NCI-H2081 (cell line): ENCODE data around the gene GDF11.

Source experiments
- DNase-seq, 2 experiments: peaks; one replicate each; lab custom pipeline; 2025; lab: John Stamatoyannopoulos, UW

Gene GDF11

DNA sequence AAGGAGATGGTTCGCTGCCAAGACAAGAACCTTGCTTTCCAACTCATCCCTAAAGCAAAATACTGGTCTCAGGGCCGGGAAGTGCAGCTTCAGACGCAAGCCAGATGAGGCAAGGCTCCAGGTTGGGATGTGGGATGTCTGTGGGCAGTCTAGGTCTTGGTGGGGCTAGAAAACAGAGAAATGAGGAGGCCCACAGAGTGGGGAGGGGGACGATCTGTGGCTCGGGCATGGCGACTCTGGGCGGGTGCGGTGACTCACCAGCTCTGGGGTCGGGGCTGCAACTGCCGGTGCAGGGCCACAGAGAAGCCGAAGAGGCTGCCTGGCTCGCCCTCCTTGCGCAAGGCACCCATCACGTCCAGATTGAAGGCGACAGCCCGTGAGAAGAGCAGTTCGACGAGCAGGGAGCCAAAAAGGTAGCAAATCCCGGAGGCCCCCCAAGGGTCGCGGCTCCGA is 35.7 kb upstream of the GDF11 start:
- DNase-seq = no peak

DNA sequence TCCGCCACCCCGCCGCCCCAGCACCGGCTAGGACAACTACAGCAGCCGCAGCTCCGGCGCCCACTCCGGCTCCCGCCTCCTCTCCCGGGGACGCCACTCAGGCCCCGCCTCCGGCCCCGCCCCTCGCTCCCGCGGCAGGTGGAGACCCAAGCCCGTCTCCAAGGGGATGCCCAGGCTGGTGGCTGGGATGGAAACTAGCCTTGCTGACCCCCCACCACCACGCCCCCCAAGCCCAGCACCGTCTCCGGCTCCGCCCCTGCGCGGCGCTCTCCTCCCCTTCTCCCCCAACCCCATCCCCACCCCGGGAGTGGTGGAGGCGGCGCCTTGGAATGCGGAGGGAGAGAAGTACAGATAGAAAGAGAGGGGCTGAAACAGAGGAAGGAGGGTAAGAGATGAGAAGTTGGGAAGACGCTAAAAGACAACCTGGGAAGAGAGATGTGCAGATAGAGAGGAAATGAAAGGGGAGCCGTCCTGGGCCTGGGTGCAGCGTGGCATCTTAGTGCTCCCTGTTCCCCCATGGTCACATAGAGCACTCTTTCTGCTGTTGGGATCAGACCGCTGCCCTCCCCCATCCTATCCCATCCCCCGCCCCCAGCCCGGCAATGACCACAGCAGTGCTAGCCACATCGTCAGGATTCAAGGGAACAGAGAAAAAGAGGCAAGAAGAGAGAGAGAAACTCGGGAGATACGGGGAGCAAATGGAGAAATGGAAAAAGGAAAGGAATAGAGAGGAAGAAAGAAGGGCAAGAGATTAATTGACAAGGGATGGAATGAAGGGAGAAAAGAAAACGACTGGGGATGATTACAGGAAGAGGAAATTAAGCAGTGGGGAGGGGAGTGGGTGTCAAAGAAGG is 34.9 kb upstream of the GDF11 start, which contains the start of gene ITGA7:
ITGA7 (minus strand) TSS at position 64 of the 854 bp plus-strand sequence. CDS start 222 bp downstream, outside the sequence.
- DNase-seq = peak in 1 of 2 experiments; percentile 44

DNA sequence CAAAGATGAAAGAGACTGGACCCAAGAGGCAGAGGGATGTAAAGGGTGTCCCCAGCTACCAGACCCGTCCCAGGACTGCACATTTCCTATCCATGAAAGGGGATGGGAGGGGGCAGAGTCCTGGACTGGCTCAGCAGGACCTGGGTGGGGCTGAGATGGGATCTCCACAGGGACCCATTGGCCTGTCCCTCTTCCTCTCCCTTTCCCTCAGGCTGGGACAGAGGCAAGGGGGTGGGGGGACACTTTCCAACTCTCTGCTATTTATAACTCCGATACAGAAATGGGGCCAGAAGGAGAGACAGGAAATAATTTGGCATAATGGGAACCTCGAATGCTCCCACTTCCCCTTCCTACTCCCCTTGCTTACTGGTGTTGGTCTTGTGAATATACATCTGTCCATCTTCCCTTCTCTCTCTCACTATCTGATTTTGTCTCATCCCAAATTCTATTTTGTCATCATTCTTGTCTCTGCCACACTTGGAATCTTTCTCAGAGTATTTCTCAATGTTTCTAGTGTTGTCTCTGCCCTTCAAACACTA is 34.2 kb upstream of the GDF11 start:
- DNase-seq = no peak

DNA sequence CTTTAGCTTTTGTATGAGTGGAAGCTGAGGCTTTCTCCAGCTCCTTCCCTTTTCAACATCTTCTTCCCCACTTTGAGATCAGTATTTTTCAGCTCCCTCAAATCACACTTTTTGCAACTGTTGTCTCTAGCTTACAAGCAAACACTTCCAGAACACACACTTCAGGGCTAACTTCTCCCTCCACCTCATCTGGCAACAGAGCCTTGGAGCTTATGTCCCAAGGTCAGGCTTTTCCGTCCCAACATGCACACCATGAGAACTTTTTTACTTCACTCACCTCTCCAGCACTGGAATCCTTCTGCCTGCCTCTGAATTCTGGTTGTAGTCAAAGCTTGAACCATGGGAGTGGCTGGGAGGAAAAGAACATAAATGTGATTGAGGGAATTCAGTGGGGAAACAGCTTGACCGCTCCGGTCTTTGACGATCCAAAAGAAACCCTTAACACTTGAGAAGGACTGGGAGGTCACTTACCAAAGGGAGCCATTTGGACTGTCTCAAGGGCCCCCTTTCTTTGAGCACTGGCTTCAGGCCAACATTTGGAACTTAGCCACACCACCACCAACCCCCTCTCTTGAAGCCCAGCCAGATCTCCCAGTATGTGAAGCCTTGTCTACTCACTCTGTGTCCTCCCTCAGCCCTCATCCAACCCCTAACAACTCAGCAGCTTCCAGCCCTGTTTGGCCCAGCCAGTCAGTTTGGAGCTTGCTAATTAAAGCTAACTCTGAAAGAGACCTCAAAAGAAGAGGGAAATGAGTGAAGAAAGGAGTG is 31.0 kb upstream of the GDF11 start:
- no peak for DNase-seq

DNA sequence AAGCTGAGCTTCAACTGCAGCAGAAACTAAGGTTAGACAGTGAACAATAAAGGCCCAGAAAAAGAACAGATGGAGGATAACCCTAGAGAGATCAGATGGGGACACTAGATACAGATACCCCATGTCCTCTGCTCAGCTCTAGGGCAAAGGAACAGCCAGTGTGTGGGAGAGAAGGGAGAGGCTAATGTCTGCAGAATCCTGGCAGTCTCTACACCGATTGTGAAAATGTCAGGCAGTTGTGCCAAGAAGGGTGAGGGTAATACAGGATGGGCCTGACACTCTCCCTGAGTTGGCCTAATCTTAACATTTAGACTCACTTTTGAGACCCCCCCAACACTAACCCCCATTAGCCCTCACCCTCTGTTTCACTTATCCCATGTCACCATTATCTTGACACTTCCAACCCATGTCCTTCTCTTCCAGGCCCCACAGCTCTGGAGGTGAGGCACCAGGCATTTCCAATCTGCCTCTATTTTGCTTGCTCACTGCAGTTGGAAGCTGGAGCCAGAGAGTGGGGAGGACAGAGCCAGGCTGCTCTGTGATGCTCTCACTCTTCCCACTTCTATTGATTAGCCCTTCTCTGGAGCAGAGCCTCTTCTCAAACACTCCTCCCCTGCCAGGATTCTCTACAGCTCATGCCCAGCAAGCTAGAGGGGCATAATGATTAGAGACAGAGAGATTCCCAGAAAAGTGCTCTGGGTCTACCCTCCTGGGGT is 30.1 kb upstream of the GDF11 start:
- DNase-seq = no peak

DNA sequence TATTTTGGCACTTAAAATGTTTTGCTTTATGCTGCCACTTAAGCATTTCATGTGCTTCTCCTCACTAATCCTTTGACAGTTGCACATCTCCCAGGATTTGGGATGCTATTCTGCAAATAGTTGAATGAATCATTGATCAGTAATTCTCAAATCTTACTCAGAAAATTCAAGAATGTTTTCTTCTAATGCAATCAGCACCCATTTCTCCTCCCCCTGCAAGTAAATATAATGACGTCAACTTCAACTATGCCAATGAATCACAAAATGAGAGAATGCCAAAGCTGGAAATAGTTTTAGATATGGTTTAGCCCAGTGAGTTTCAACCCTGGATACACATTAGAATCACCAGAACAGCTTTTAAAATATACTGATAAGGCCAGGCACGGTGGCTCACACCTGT is 29.2 kb upstream of the GDF11 start:
- DNase-seq = no peak

DNA sequence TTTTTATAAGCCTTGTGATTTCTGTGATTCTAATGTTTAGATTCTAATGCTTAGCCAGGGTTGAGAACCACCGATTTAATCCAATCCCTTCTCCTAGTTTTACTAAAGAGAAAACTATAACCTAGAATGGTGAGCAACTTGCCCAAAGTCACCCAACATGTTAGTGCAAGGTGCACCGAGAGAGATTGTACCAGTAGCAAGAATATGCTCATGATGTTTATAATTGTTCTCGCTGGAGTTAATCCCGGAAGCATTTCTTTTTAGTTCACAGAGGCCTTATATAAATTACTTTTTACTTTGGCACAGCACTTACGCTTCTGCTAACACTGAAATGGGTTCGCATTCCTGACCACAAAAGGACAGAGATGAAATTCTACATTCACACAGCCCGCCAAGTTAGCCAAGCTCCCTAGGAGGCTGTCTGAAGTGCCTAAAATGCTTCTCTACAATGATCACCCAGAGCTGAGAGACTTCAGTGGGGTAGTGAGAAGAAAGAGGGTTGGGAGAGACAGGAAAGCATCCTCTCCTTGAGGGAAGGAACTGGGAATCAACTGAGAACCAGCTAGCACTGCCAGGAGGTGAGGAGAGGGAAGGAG is 27.7 kb upstream of the GDF11 start:
- no peak for DNase-seq

DNA sequence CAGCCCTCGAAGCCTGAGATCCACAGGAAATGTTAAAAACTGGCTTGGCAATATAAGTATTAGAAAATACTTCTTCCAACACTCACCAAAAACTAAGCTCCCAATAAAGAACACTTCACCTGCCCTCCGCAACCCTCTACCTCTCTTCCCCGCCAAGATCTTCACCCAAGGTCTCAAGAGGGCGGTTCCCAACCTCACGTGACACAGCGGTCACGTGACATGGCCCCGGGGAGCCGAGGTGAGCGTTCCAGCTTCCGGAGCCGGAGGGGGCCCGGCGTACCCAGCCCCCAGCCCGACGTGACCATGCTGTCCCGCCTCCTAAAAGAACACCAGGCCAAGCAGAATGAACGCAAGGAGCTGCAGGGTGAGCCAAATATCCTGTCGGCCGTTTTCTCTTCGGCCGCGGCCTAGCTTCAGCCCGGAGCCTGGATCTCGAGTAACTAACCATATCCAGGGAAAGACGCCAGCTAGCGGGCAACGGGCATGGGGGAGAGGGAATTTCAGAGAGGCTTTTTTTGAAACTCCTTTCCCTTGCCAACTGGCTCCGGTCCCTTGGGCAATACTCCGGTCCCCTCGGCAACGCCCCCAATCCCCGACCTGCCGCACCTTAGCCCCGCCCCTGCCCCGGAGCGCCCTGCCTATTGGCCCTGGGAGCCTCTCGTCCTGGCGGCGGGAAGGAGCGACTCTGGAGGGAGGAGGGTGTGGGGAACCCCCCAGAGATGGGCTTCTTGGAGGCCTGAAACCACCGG is 26.9 kb upstream of the GDF11 start, which contains the start of gene BLOC1S1:
BLOC1S1 (plus strand) TSS at position 214 of the 749 bp plus-strand sequence; CDS start at position 220, 6 bp downstream.
- DNase-seq = peak; percentile 87 to 95

DNA sequence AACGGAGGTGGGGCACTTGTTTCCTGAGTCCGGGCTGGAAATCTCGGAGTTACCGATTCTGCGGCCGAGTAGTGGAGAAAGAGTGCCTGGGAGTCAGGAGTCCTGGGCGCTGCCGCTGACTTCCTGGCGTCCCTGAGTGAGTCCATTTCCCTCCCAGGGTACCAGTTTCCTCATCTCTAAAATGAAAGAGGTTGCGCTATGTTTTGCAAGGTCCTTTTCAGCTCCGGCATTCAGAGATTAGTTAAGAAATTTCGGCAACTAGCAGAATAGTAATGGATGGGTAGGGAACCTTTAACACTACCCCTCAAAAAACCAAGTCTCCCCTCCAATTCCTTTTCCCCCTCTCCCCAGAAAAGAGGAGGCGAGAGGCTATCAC is 26.4 kb upstream of the GDF11 start:
- DNase-seq = no peak

DNA sequence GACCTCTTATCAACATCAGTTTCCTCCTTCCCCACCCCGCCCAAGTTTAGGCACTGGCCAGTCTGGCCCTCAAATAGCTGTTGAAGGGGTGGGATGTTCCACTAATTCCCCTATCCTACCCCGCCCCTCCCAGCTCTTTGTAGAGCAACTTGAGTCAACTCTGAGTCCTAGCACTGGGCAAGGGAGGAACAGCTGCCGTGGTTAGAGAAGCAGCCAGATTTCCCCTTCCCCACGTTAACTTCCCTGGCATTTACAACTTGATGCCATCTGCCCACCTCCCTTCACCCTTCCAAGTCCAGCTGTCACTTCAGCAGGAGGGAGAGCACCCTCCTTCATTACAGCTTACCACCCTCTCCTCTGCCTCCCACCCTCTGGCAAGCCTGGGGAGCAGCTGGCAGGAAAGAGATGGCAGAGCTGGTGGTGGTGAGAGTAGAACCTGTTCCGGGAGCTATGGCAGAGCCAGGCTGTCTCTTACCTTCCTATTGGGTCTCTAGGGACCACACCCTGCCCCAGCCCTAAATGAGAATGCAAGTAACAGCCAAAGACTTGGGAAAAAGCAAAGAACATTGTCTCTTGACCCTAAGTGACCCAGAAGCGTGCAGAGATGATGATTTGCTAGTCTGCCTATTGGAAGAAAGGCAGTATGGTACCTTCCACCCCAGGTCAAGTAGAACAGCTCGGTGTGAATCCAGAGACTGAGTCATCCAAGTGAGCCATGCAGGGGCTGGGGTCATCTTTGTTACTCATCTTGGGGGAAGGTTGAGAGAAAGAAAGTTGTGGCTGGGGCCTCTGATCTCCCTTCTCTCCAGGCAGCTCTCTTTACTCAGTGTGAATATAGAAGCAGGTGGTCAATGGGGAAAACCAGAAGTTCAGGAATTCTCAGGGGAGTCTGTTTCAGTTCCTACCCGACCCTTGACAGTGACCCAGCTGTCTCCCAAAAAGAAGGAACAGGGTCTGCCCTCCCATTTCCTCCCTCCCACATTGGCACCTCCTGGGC is 25.6 kb upstream of the GDF11 start:
- peak in 1 of 2 experiments; percentile 27 for DNase-seq

DNA sequence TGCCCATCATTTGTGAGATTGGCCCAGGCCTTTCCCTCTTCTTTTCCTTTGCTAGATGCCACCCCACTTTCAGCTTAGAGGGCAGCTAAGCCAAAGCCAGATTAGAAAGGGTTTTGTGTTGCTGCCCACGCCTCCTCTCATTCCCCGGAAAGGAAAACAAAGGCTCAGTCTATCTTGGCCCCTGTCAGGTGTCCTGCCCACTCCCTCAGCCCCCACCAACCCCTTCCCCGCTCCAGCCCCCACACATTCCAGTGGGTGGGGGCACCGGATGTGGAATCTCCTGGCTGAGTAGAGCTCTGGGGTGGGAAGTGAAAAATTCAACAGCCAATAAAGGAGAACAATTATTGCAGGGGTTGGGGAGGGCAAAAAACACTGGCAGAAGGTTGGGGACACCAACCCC is 24.9 kb upstream of the GDF11 start:
- DNase-seq = no peak

DNA sequence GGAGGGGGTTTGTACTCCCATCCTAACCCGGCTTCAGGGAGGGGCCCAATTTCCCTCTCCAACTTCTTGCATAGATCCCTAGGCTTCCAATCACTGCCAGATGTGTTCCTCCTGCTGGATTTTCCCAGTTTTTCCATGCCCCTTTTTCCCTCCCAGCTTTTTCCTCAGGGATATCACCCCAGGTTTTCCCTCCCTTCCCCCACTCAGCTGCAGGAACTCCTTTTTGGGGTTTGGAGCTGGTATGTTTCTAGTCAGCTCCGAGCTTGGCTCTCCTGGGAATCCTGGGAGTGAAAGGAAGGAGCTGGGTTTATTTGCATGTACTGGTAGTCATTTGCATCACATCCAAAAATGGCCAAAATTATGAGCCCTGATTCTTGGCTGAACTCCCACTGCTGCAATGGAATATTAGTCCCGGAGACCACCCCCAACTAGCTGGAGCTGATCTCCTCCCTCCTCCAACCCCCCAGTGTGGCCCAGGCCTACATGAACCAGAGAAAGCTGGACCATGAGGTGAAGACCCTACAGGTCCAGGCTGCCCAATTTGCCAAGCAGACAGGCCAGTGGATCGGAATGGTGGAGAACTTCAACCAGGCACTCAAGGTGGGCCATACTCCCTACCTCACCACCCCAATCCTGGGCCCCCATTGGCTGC is 24.2 kb upstream of the GDF11 start:
- no peak for DNase-seq

DNA sequence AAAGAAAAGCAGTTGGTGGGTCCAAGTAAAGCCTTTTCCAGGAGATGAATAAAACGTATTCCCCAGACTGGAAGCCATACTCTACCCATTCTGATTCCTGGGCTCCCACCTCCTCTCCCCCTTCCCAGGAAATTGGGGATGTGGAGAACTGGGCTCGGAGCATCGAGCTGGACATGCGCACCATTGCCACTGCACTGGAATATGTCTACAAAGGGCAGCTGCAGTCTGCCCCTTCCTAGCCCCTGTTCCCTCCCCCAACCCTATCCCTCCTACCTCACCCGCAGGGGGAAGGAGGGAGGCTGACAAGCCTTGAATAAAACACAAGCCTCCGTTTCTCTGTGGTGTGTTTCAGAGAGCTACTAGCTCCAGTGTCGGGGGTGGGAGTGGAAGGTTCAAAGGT is 23.6 kb upstream of the GDF11 start:
- no peak for DNase-seq

DNA sequence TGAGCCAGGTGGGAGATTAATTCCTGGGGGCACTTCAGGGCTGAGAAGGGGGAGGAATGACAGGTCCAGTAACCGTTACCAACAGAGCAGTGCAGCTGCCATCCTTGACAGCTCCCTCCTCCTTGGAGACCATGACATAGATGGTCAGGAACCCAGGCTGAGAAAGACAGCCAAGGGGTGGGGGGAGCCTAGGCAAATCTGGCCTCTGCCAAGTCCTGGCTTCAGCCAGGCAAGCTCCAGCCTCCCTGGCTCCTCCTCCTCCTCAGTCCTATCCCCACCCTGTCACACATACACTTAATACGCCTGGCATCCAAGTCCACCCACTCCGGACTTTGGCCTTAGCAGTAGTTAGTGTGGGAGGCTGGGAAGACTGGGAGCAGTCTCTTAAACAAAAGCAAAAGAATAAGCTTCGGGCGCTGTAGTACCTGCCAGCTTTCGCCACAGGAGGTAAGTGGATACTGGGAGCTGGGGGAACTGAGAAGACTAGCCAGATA is 22.8 kb upstream of the GDF11 start, which contains the start of gene RDH5:
RDH5 (plus strand) TSS at position 323 of the 494 bp plus-strand sequence. CDS start 792 bp downstream, outside the sequence.
- no peak for DNase-seq

DNA sequence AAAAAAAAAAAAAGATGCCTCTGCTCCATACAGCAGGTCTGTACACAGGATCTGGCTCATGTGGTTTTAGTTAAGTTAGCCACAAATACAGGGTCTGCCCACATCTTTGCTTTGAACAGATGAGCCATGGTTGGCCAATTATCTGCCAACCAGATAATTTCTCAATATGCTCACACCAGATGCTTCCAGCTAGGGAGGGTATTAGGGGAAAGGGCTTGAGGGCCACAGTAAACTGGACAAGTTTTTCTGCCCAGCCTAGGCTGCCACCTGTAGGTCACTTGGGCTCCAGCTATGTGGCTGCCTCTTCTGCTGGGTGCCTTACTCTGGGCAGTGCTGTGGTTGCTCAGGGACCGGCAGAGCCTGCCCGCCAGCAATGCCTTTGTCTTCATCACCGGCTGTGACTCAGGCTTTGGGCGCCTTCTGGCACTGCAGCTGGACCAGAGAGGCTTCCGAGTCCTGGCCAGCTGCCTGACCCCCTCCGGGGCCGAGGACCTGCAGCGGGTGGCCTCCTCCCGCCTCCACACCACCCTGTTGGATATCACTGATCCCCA is 22.0 kb upstream of the GDF11 start:
- peak in 1 of 2 experiments; percentile 10 for DNase-seq

DNA sequence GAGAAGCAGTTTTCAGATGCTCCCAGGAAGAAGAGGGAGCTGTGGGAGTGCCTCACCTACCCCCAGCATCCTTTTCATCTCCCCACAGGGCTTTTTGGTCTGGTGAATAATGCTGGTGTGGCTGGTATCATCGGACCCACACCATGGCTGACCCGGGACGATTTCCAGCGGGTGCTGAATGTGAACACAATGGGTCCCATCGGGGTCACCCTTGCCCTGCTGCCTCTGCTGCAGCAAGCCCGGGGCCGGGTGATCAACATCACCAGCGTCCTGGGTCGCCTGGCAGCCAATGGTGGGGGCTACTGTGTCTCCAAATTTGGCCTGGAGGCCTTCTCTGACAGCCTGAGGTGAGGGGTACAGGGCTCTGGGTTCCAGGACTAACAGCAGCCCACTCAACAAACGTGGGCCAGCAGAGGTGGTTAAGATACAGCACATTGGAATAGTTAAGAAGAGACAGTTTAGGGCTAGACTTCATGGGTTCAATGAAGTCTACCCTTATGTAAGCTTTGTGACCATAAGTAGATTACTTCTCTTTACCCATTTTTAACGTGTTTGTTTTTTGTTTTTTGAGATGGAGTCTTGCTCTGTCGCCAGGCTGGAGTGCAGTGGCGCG is 21.2 kb upstream of the GDF11 start:
- no peak for DNase-seq

DNA sequence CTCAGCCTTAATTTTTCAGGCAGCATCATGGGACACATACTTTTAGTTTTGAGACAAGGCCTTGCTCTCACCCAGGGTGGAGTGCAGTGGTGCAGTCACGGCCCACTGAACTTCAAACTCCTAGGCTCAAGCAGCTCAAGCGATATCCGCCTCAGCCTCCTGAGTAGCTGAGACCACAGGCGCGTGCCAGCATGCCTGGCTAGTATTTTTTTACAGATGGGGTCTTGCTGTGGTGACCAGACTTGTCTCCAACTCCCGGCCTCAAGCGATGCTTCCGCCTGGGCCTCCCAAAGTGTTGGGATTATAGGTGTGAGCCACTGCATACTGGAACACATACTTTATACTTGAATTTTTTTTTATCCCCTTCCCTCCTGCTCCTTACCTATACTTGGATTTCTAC is 20.0 kb upstream of the GDF11 start:
- DNase-seq = no peak
